ENCODE results near the gene CEACAM1. TPM values are rescaled to one million over a fixed set of nuclear protein-coding genes. Genes with fewer than 3 reads are reported as not detected.
A peak's percentile ranks its signal among the peaks of the same experiment; 100 is the strongest.
"Not testable (repeated sequence)": the region's sequence is repeated elsewhere in the genome, so short reads cannot be mapped to it uniquely, and the experiment has no call there.

Gene CEACAM1
- total RNA-seq, 1 experiment from 2014 or later: 1.5 TPM

GRCh38 chr19:42524250-42524649 lies 4.0 kb downstream of the CEACAM1 start:
- Histone ChIP-seq H3K4ac (ENCODE audit: low read depth, low read length) (no peak overlapping the region), H4K91ac (ENCODE audit: insufficient read length, low read depth, low read length) (no peak overlapping the region), H3K79me2 (ENCODE audit: insufficient read depth, low read length) (no peaks in the 10 kb centered on the region), H3T11ph (ENCODE audit: low read length) (no peak overlapping the region), H3K23me2 (ENCODE audit: insufficient read length, low read depth, low read length, poor library complexity, severe bottlenecking) (no peaks in the 10 kb centered on the region), H2BK5ac (ENCODE audit: insufficient read length, low read length) (no peak overlapping the region), H4K5ac (ENCODE audit: insufficient read length, low read depth, low read length) (no peak overlapping the region), H3K56ac (ENCODE audit: insufficient read length, low read depth, low read length) (no peak overlapping the region), H3K27ac (ENCODE audit: insufficient read length, low read depth, low read length) (no peak overlapping the region), H3K9me3 (ENCODE audit: control insufficient read depth, low read depth, low read length) (no peaks in the 10 kb centered on the region), H4K8ac (replicated peaks; ENCODE audit: insufficient read length, low read depth, low read length) (no peak overlapping the region), H2BK15ac (ENCODE audit: low read depth, low read length) (no peak overlapping the region), H3K79me1 (ENCODE audit: insufficient read depth, low read depth, low read length, poor library complexity, severe bottlenecking) (no peaks in the 10 kb centered on the region), H2BK12ac (ENCODE audit: insufficient read length, low read depth, low read length) (no peak overlapping the region), H3K9ac (ENCODE audit: extremely low read depth, insufficient read length, low read length) (no peak overlapping the region), H3K14ac (ENCODE audit: insufficient read depth, low read length) (no peak overlapping the region), H3K4me1 (ENCODE audit: insufficient read depth, low read length) (peaks cover 3% of the 10 kb centered on the region; the same call in 1 of the 2 replicates), H2AFZ (ENCODE audit: low read length) (no peak overlapping the region), H2AK5ac (ENCODE audit: insufficient read length, low read length) (no peak overlapping the region), H2BK120ac (ENCODE audit: low read depth, low read length, poor library complexity, severe bottlenecking) (no peak overlapping the region), H3K4me2 (ENCODE audit: insufficient read depth, insufficient read length, low read length) (no peak overlapping the region), H3K18ac (ENCODE audit: insufficient read length, low read depth, low read length) (no peak overlapping the region), H4K20me1 (ENCODE audit: control insufficient read depth, insufficient read depth, insufficient read length) (no peaks in the 10 kb centered on the region), H2BK20ac (ENCODE audit: low read depth, low read length, poor library complexity, severe bottlenecking) (no peak overlapping the region), H3K27me3 (ENCODE audit: insufficient read depth, low read length) (no peaks in the 10 kb centered on the region), H3K23ac (ENCODE audit: insufficient read length, low read depth, low read length) (no peak overlapping the region)
- peak overlapping the region in 2 of 3 experiments; percentile 12 to 72; a peak in 2 of 7 replicates for H3K27ac Mint-ChIP-seq
- H3K4me1 Mint-ChIP-seq: peaks cover 25 to 29% of the 10 kb centered on the region in 2 experiments
- H3K36me3 Mint-ChIP-seq (ENCODE audit: insufficient read depth in 1 of 3, low read depth in 3 of 3): no peaks in the 10 kb centered on the region
- no peak for TF ChIP-seq CTCF (conservative IDR thresholded peaks at IDR 0.05)
- no peak overlapping the region for H3K4me3 Mint-ChIP-seq
- no peaks in the 10 kb centered on the region for H3K9me3 Mint-ChIP-seq
- no peak for DNase-seq
- peaks cover 6% of the 10 kb centered on the region for H3K27me3 Mint-ChIP-seq (ENCODE audit: low read depth)
- WGBS (ENCODE audit: extremely low coverage, insufficient read length, low lambda C conversion rate): no CpG with 5 or more reads among the region's 5 CpGs

- H2AK5ac ChIP-seq (ENCODE audit: insufficient read length, low read length); H3K27me3 Mint-ChIP-seq (ENCODE audit: low read depth); H2BK5ac ChIP-seq (ENCODE audit: insufficient read length, low read length); H3K4me1 ChIP-seq (ENCODE audit: insufficient read depth, low read length); H4K20me1 ChIP-seq (ENCODE audit: control insufficient read depth, insufficient read depth, insufficient read length); H3K18ac ChIP-seq (ENCODE audit: insufficient read length, low read depth, low read length); H2BK20ac ChIP-seq (ENCODE audit: low read depth, low read length, poor library complexity, severe bottlenecking); H3K23me2 ChIP-seq (ENCODE audit: insufficient read length, low read depth, low read length, poor library complexity, severe bottlenecking); H2BK120ac ChIP-seq (ENCODE audit: low read depth, low read length, poor library complexity, severe bottlenecking); H4K91ac ChIP-seq (ENCODE audit: insufficient read length, low read depth, low read length); H3T11ph ChIP-seq (ENCODE audit: low read length); H2BK12ac ChIP-seq (ENCODE audit: insufficient read length, low read depth, low read length); H3K4me2 ChIP-seq (ENCODE audit: insufficient read depth, insufficient read length, low read length); H3K36me3 Mint-ChIP-seq (ENCODE audit: insufficient read depth in 1 of 3, low read depth in 3 of 3); H3K27ac ChIP-seq (ENCODE audit: insufficient read length, low read depth, low read length); H3K27ac Mint-ChIP-seq; H3K56ac ChIP-seq (ENCODE audit: insufficient read length, low read depth, low read length); H3K9me3 Mint-ChIP-seq; H3K23ac ChIP-seq (ENCODE audit: insufficient read length, low read depth, low read length); H3K14ac ChIP-seq (ENCODE audit: insufficient read depth, low read length); H3K4me1 Mint-ChIP-seq; H4K8ac ChIP-seq (replicated peaks; ENCODE audit: insufficient read length, low read depth, low read length); DNase-seq; H4K5ac ChIP-seq (ENCODE audit: insufficient read length, low read depth, low read length); H3K9ac ChIP-seq (ENCODE audit: extremely low read depth, insufficient read length, low read length); H3K9me3 ChIP-seq (ENCODE audit: control insufficient read depth, low read depth, low read length); H3K79me1 ChIP-seq (ENCODE audit: insufficient read depth, low read depth, low read length, poor library complexity, severe bottlenecking); H3K79me2 ChIP-seq (ENCODE audit: insufficient read depth, low read length); H3K4ac ChIP-seq (ENCODE audit: low read depth, low read length); H3K27me3 ChIP-seq (ENCODE audit: insufficient read depth, low read length); H2BK15ac ChIP-seq (ENCODE audit: low read depth, low read length); H3K4me3 Mint-ChIP-seq; H2AFZ ChIP-seq (ENCODE audit: low read length): not testable (repeated sequence)
- no CpG with 5 or more reads among the region's 12 CpGs for WGBS (ENCODE audit: extremely low coverage, insufficient read length, low lambda C conversion rate)
These were observed 6.0 kb downstream of the CEACAM1 start for GRCh38 chr19:42522262-42522661.
